ENCODE data around the gene DYNC1LI1. TPM values are rescaled to one million over a fixed set of nuclear protein-coding genes. Genes with fewer than 3 reads are reported as not detected.
A peak's percentile ranks its signal among the peaks of the same experiment; 100 is the strongest.

DYNC1LI1 gene
- total and polyA plus RNA-seq, 2 experiments from 2014 or later, result 45.1 to 48.0 TPM

DNA sequence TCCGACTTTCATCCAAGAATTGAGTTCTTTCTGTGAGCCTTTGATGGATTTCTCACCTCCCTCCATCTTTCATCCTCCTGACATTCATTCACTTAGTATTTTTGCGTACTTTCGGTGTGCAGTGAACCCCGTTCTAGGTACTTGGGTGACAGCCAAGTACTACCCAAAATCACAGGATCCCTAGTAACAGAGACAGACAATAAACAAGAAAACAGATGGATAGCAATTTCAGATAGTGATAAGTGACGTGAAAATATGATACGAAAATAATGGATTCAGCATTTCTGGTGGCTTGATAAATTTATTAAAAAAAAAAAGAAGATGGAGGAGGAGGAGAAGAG lies 67.7 kb downstream of the DYNC1LI1 start:
- Histone ChIP-seq H3K27me3 (ENCODE audit: insufficient read depth) (no peaks in the 10 kb centered on the region), H3K27ac (ENCODE audit: low read depth) (peak overlapping the region; percentile 86), H2AFZ (peak overlapping the region; percentile 92; the same call in 1 of the 2 replicates), H3F3A (replicated peaks; ENCODE audit: low read depth) (peaks cover 7% of the 10 kb centered on the region; the same call in 1 of the 2 replicates), H3K9me2 (ENCODE audit: insufficient read depth) (no peaks in the 10 kb centered on the region), H3K4me3 (peak overlapping the region; percentile 89), H3K4me2 (peak overlapping the region; percentile 94), H3K4me1 (ENCODE audit: insufficient read depth) (peaks cover 23% of the 10 kb centered on the region), H4K20me1 (replicated peaks; ENCODE audit: insufficient read depth) (0 out of 2 replicates have a peak, but pooled peaks cover 5% of the 10 kb centered on the region), H3K79me2 (replicated peaks; ENCODE audit: insufficient read depth) (peaks cover 42% of the 10 kb centered on the region), H3K36me3 (ENCODE audit: insufficient read depth) (no peaks in the 10 kb centered on the region)
- DNase-seq (ENCODE audit: low spot score) (no peak), ATAC-seq (no peak)
- TF ChIP-seq, protein P1, sequence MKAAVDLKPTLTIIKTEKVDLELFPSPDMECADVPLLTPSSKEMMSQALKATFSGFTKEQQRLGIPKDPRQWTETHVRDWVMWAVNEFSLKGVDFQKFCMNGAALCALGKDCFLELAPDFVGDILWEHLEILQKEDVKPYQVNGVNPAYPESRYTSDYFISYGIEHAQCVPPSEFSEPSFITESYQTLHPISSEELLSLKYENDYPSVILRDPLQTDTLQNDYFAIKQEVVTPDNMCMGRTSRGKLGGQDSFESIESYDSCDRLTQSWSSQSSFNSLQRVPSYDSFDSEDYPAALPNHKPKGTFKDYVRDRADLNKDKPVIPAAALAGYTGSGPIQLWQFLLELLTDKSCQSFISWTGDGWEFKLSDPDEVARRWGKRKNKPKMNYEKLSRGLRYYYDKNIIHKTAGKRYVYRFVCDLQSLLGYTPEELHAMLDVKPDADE (IDR thresholded peaks at IDR 0.05), result no peak
- TF ChIP-seq EZH2phosphoT487 (IDR thresholded peaks at IDR 0.05; ENCODE audit: unreplicated experiment) (no peak), REST (IDR thresholded peaks at IDR 0.05; ENCODE audit: unreplicated experiment) (no peak), CREB1 (CRISPR knock-in tag; IDR thresholded peaks at IDR 0.05; ENCODE audit: low read depth) (no peak), STAT1 (IDR thresholded peaks at IDR 0.05; ENCODE audit: unreplicated experiment) (no peak)
- TF ChIP-seq, protein P2, sequence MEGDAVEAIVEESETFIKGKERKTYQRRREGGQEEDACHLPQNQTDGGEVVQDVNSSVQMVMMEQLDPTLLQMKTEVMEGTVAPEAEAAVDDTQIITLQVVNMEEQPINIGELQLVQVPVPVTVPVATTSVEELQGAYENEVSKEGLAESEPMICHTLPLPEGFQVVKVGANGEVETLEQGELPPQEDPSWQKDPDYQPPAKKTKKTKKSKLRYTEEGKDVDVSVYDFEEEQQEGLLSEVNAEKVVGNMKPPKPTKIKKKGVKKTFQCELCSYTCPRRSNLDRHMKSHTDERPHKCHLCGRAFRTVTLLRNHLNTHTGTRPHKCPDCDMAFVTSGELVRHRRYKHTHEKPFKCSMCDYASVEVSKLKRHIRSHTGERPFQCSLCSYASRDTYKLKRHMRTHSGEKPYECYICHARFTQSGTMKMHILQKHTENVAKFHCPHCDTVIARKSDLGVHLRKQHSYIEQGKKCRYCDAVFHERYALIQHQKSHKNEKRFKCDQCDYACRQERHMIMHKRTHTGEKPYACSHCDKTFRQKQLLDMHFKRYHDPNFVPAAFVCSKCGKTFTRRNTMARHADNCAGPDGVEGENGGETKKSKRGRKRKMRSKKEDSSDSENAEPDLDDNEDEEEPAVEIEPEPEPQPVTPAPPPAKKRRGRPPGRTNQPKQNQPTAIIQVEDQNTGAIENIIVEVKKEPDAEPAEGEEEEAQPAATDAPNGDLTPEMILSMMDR (conservative IDR thresholded peaks at IDR 0.05; ENCODE audit: low read depth in 2 of 2), result no peak
- H3K27me3 Mint-ChIP-seq (ENCODE audit: insufficient read depth, low read depth, poor library complexity), result no peaks in the 10 kb centered on the region
- H3K4me1 Mint-ChIP-seq, result peaks cover 24% of the 10 kb centered on the region
- H3K36me3 Mint-ChIP-seq (ENCODE audit: low read depth), result no peaks in the 10 kb centered on the region
- no peaks in the 10 kb centered on the region for H3K9me3 Mint-ChIP-seq
- H3K4me3 Mint-ChIP-seq, result peak overlapping the region; percentile 92
- H3K27ac Mint-ChIP-seq, result no peak overlapping the region

- DNase-seq (ENCODE audit: low spot score) (peak; percentile 91), ATAC-seq (peak; percentile 87)
- Histone ChIP-seq H3K79me2 (replicated peaks; ENCODE audit: insufficient read depth) (peaks cover 48% of the 10 kb centered on the region), H3K4me1 (ENCODE audit: insufficient read depth) (peaks cover 23% of the 10 kb centered on the region), H4K20me1 (replicated peaks; ENCODE audit: insufficient read depth) (0 out of 2 replicates have a peak, but pooled peaks cover 5% of the 10 kb centered on the region), H3K27me3 (ENCODE audit: insufficient read depth) (no peaks in the 10 kb centered on the region), H3K9me2 (ENCODE audit: insufficient read depth) (no peaks in the 10 kb centered on the region), H3K36me3 (ENCODE audit: insufficient read depth) (no peaks in the 10 kb centered on the region), H3F3A (replicated peaks; ENCODE audit: low read depth) (peaks cover 7% of the 10 kb centered on the region; the same call in 1 of the 2 replicates), H2AFZ (peak within 1 kb of the TSS; percentile 92), H3K4me3 (peak within 1 kb of the TSS; percentile 89), H3K27ac (ENCODE audit: low read depth) (peak within 1 kb of the TSS; percentile 92), H3K4me2 (peak within 1 kb of the TSS; percentile 94)
- TF ChIP-seq ZNF331 (CRISPR knock-in tag; IDR thresholded peaks at IDR 0.05; ENCODE audit: low read depth), result no peak
- 0 out of 2 replicates have a peak, but pooled peaks have one; percentile 8 for TF ChIP-seq CREB1 (CRISPR knock-in tag; IDR thresholded peaks at IDR 0.05; ENCODE audit: low read depth)
- no peak for TF ChIP-seq STAT1 (IDR thresholded peaks at IDR 0.05; ENCODE audit: unreplicated experiment)
- TF ChIP-seq POLR2AphosphoS5 (IDR thresholded peaks at IDR 0.05; ENCODE audit: low read depth), result peak; percentile 73
- Mint-ChIP-seq H3K27me3 (ENCODE audit: insufficient read depth, low read depth, poor library complexity) (no peaks in the 10 kb centered on the region), H3K4me1 (peaks cover 24% of the 10 kb centered on the region), H3K36me3 (ENCODE audit: low read depth) (no peaks in the 10 kb centered on the region), H3K27ac (peak within 1 kb of the TSS; percentile 46), H3K9me3 (no peaks in the 10 kb centered on the region), H3K4me3 (peak within 1 kb of the TSS; percentile 92)
Measured at GRCh38 chr3:32502118-32502945, 68.3 kb downstream of the DYNC1LI1 start, which contains the start of gene CMTM6. Gene CMTM6, minus strand, starts transcription at chr3:32502852. Its CDS starts 107 bp downstream, at chr3:32502745.

Data from GM23338 (cell line).